H54 (cell line): Measurements from ENCODE around the gene ACOXL.

Source experiments
- DNase-seq: peaks from one replicate; pipeline ENCODE4 v3.0.0; 2011; ENCODE audit warnings: low spot score, mixed read lengths; ENCODE audit not compliant: insufficient read length
- FAIRE-seq: peaks from 3 replicates; lab custom pipeline; 2011; peaks lifted over from hg19 to GRCh38; lab: Jason Lieb, UNC
- POLR2A ChIP-seq: IDR thresholded peaks from 2 replicates; pipeline ENCODE4 v1.6.1; 2011; ENCODE audit warnings: low read depth, mild to moderate bottlenecking, low read length

ACOXL gene

GRCh38 chr2:110735366-110735765, 3.0 kb downstream of the ACOXL start:
- TF ChIP-seq POLR2A = no peak
- DNase-seq (no peak), FAIRE-seq (no peak)

- DNase-seq (no peak), FAIRE-seq (no peak)
- no peak for TF ChIP-seq POLR2A
Observed at GRCh38 chr2:110737783-110738182, 5.4 kb downstream of the ACOXL start.

GRCh38 chr2:110740747-110741349, 8.5 kb downstream of the ACOXL start:
- DNase-seq (no peak), FAIRE-seq (no peak)
- no peak for TF ChIP-seq POLR2A

- no peak for FAIRE-seq
- no peak for DNase-seq
- no peak for TF ChIP-seq POLR2A
Observed at GRCh38 chr2:110741491-110741980, 9.2 kb downstream of the ACOXL start.

- no peak for TF ChIP-seq POLR2A
Observed at GRCh38 chr2:110742412-110742811, 10.0 kb downstream of the ACOXL start.

GRCh38 chr2:110743600-110743999, 11.2 kb downstream of the ACOXL start:
- TF ChIP-seq POLR2A = no peak
- DNase-seq = no peak
- no peak for FAIRE-seq

More at GRCh38 chr2:110742412-110742811, 10.0 kb downstream of the ACOXL start:
- FAIRE-seq = no peak
- no peak for DNase-seq

- no peak for FAIRE-seq
- TF ChIP-seq POLR2A = no peak
- no peak for DNase-seq
Observed at GRCh38 chr2:110744429-110744828, 12.1 kb downstream of the ACOXL start.

GRCh38 chr2:110745048-110745447, 12.7 kb downstream of the ACOXL start:
- FAIRE-seq = no peak
- TF ChIP-seq POLR2A = no peak

GRCh38 chr2:110746586-110747521, 14.5 kb downstream of the ACOXL start:
- DNase-seq = no peak
- TF ChIP-seq POLR2A = no peak
- FAIRE-seq = no peak

More at GRCh38 chr2:110745048-110745447, 12.7 kb downstream of the ACOXL start:
- DNase-seq = no peak

GRCh38 chr2:110747522-110748488, 15.4 kb downstream of the ACOXL start:
- DNase-seq (no peak), FAIRE-seq (no peak)
- no peak for TF ChIP-seq POLR2A

GRCh38 chr2:110748489-110748867, 16.1 kb downstream of the ACOXL start:
- DNase-seq (no peak), FAIRE-seq (no peak)
- TF ChIP-seq POLR2A = no peak

GRCh38 chr2:110751642-110752041, 19.3 kb downstream of the ACOXL start:
- no peak for FAIRE-seq
- DNase-seq = no peak
- TF ChIP-seq POLR2A = no peak

- TF ChIP-seq POLR2A = no peak
- DNase-seq (no peak), FAIRE-seq (no peak)
Observed at GRCh38 chr2:110752871-110753270, 20.5 kb downstream of the ACOXL start.
